ENCODE results near the gene DISC1. TPM values are rescaled to one million over a fixed set of nuclear protein-coding genes. Genes with fewer than 3 reads are reported as not detected.

DISC1 gene
- total and polyA plus RNA-seq, 2 of the 13 experiments (the other 11 are each of a cell fraction or from before 2014, with no cell fraction given): 4.2 to 4.6 TPM

DNA sequence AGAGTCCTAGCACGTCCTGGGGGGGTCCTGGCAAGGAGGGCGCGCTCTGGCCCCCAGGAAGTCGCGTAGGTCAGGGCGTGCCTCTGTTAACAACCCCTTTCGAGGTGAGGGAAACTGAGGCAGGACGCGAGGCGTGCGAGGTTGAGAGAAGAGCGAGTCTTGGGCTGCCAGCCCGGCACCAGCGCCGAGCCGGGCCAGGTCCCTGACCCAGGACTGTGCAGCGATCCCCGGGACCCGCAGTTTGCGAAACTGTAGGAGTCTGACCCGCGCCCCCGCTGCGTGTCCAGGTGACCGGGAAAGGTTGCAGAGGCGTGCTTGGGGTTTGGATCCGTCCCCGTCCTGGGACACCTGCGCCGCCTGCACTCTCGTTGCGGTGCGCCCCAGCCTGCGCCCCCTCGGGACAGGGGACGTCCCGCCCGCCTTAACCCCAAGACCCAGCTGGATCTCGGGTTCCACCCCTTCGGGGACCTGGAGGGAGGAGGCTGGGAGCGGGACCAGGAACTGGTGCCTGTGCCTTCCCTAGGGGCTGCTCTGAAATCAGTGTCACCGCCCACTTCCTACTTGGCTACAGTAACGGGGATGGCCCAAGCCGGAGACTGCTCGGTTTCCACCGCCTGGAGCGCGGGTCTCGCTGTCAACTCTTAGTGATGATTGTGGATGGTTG, 493 bp downstream of the DISC1 start (continued):
- TF ChIP-seq SRSF9 (IDR thresholded peaks at IDR 0.05; ENCODE audit: borderline replicate concordance, insufficient read depth, low read depth, low read length, poor library complexity, severe bottlenecking): no peak
- TF ChIP-seq, protein P1, sequence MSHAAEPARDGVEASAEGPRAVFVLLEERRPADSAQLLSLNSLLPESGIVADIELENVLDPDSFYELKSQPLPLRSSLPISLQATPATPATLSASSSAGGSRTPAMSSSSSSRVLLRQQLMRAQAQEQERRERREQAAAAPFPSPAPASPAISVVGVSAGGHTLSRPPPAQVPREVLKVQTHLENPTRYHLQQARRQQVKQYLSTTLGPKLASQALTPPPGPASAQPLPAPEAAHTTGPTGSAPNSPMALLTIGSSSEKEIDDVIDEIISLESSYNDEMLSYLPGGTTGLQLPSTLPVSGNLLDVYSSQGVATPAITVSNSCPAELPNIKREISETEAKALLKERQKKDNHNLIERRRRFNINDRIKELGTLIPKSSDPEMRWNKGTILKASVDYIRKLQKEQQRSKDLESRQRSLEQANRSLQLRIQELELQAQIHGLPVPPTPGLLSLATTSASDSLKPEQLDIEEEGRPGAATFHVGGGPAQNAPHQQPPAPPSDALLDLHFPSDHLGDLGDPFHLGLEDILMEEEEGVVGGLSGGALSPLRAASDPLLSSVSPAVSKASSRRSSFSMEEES (CRISPR knock-in tag; IDR thresholded peaks at IDR 0.05): 0 out of 2 replicates have a peak, but pooled peaks have one; percentile 32
- no peak for TF ChIP-seq ZNF260 (CRISPR knock-in tag; IDR thresholded peaks at IDR 0.05; ENCODE audit: borderline replicate concordance, low read depth)
- TF ChIP-seq, protein P2, sequence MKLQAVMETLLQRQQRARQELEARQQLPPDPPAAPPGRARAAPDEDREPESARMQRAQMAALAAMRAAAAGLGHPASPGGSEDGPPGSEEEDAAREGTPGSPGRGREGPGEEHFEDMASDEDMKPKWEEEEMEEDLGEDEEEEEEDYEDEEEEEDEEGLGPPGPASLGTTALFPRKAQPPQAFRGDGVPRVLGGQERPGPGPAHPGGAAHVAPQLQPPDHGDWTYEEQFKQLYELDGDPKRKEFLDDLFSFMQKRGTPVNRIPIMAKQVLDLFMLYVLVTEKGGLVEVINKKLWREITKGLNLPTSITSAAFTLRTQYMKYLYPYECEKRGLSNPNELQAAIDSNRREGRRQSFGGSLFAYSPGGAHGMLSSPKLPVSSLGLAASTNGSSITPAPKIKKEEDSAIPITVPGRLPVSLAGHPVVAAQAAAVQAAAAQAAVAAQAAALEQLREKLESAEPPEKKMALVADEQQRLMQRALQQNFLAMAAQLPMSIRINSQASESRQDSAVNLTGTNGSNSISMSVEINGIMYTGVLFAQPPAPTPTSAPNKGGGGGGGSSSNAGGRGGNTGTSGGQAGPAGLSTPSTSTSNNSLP (IDR thresholded peaks at IDR 0.05; ENCODE audit: low read depth, low read length): no peak
- TF ChIP-seq ZNF431 (CRISPR knock-in tag; IDR thresholded peaks at IDR 0.05; ENCODE audit: borderline replicate concordance, low read depth): no peak
- TF ChIP-seq, protein P3, sequence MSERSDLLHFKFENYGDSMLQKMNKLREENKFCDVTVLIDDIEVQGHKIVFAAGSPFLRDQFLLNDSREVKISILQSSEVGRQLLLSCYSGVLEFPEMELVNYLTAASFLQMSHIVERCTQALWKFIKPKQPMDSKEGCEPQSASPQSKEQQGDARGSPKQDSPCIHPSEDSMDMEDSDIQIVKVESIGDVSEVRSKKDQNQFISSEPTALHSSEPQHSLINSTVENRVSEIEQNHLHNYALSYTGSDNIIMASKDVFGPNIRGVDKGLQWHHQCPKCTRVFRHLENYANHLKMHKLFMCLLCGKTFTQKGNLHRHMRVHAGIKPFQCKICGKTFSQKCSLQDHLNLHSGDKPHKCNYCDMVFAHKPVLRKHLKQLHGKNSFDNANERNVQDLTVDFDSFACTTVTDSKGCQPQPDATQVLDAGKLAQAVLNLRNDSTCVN (CRISPR knock-in tag; IDR thresholded peaks at IDR 0.05; ENCODE audit: borderline replicate concordance): no peak
- TF ChIP-seq MED1 (CRISPR knock-in tag; IDR thresholded peaks at IDR 0.05): no peak
- TF ChIP-seq, protein P4, sequence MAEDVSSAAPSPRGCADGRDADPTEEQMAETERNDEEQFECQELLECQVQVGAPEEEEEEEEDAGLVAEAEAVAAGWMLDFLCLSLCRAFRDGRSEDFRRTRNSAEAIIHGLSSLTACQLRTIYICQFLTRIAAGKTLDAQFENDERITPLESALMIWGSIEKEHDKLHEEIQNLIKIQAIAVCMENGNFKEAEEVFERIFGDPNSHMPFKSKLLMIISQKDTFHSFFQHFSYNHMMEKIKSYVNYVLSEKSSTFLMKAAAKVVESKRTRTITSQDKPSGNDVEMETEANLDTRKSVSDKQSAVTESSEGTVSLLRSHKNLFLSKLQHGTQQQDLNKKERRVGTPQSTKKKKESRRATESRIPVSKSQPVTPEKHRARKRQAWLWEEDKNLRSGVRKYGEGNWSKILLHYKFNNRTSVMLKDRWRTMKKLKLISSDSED (CRISPR knock-in tag; IDR thresholded peaks at IDR 0.05): no peak
- TF ChIP-seq ZNF891 (CRISPR knock-in tag; IDR thresholded peaks at IDR 0.05): 0 out of 2 replicates have a peak, but pooled peaks have one; percentile 65
- no peak for TF ChIP-seq MAFG (CRISPR knock-in tag; IDR thresholded peaks at IDR 0.05)
- TF ChIP-seq, protein P5, sequence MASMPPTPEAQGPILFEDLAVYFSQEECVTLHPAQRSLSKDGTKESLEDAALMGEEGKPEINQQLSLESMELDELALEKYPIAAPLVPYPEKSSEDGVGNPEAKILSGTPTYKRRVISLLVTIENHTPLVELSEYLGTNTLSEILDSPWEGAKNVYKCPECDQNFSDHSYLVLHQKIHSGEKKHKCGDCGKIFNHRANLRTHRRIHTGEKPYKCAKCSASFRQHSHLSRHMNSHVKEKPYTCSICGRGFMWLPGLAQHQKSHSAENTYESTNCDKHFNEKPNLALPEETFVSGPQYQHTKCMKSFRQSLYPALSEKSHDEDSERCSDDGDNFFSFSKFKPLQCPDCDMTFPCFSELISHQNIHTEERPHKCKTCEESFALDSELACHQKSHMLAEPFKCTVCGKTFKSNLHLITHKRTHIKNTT (CRISPR knock-in tag; IDR thresholded peaks at IDR 0.05): no peak
- TF ChIP-seq, protein P6, sequence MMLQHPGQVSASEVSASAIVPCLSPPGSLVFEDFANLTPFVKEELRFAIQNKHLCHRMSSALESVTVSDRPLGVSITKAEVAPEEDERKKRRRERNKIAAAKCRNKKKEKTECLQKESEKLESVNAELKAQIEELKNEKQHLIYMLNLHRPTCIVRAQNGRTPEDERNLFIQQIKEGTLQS (CRISPR knock-in tag; IDR thresholded peaks at IDR 0.05): no peak
- TF ChIP-seq REL (CRISPR knock-in tag; conservative IDR thresholded peaks at IDR 0.05): no peak
- TF ChIP-seq NCOA5 (CRISPR knock-in tag; IDR thresholded peaks at IDR 0.05): no peak
- TF ChIP-seq, protein P7, sequence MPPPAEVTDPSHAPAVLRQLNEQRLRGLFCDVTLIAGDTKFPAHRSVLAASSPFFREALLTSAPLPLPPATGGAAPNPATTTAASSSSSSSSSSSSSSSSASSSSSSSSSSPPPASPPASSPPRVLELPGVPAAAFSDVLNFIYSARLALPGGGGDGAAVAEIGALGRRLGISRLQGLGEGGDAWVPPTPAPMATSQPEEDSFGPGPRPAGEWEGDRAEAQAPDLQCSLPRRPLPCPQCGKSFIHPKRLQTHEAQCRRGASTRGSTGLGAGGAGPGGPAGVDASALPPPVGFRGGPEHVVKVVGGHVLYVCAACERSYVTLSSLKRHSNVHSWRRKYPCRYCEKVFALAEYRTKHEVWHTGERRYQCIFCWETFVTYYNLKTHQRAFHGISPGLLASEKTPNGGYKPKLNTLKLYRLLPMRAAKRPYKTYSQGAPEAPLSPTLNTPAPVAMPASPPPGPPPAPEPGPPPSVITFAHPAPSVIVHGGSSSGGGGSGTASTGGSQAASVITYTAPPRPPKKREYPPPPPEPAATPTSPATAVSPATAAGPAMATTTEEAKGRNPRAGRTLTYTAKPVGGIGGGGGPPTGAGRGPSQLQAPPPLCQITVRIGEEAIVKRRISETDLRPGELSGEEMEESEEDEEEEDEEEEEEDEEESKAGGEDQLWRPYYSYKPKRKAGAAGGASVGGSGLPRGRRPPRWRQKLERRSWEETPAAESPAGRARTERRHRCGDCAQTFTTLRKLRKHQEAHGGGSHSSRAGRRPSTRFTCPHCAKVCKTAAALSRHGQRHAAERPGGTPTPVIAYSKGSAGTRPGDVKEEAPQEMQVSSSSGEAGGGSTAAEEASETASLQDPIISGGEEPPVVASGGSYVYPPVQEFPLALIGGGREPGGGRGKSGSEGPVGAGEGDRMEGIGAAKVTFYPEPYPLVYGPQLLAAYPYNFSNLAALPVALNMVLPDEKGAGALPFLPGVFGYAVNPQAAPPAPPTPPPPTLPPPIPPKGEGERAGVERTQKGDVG (CRISPR knock-in tag; IDR thresholded peaks at IDR 0.05; ENCODE audit: borderline replicate concordance): no peak
- TF ChIP-seq, protein P8, sequence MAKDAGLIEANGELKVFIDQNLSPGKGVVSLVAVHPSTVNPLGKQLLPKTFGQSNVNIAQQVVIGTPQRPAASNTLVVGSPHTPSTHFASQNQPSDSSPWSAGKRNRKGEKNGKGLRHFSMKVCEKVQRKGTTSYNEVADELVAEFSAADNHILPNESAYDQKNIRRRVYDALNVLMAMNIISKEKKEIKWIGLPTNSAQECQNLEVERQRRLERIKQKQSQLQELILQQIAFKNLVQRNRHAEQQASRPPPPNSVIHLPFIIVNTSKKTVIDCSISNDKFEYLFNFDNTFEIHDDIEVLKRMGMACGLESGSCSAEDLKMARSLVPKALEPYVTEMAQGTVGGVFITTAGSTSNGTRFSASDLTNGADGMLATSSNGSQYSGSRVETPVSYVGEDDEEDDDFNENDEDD (CRISPR knock-in tag; IDR thresholded peaks at IDR 0.05; ENCODE audit: borderline replicate concordance): no peak
